ENCODE results near the gene CREBBP.

DNA sequence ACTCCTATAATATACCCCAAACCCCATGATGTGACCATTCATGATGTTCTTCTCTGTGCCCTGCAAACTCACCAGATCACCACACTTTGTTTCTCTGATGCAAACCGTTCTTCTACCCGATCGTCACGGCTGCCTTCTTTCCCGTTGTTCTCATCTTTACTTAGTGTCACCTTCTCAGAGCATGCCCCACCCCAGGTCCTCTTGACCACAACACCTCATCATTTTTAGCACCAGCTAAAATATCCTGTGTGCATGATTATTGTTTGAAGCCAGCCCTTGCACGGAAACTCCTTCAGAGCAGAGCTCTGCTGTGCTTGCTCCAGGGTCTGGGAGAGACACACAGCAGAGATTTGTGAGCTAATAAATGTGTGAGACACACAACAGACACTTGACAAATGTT lies 38.9 kb upstream of the CREBBP start:
- TF ChIP-seq SP1 (IDR thresholded peaks at IDR 0.05) (no peak), HDGF (IDR thresholded peaks at IDR 0.05; ENCODE audit: borderline replicate concordance) (no peak), FOXM1 (IDR thresholded peaks at IDR 0.05; ENCODE audit: borderline replicate concordance) (no peak), TARDBP (IDR thresholded peaks at IDR 0.05) (no peak), NFRKB (IDR thresholded peaks at IDR 0.05) (no peak), FOXA1 (IDR thresholded peaks at IDR 0.05) (no peak)
